ENCODE data around the gene CPA2. TPM values are rescaled to one million over a fixed set of nuclear protein-coding genes. Genes with fewer than 3 reads are reported as not detected.
"Not testable (repeated sequence)": the region's sequence is repeated elsewhere in the genome, so short reads cannot be mapped to it uniquely, and the experiment has no call there.

CPA2 gene
- total and polyA plus RNA-seq, 2 of the 4 experiments (the other 2 are of a cell fraction): 0.05 TPM; not detected in 1

GRCh38 chr7:130243486-130243885 is 23.2 kb upstream of the CPA2 start:
- H3K36me3 ChIP-seq (ENCODE audit: control insufficient read depth, insufficient read depth, low read length); dilution Hi-C loops (cut with HindIII; ENCODE audit: low sequenced_read_pairs, unreplicated experiment); ATAC-seq (ENCODE audit: low read depth); H2BK15ac ChIP-seq (ENCODE audit: low read depth, low read length); H3K9me3 ChIP-seq (ENCODE audit: control insufficient read depth, insufficient read depth, low read length); in situ Hi-C loops (cut with MboI; ENCODE audit: low sequenced_read_pairs); POLR2A ChIA-PET (ENCODE audit: unreplicated experiment); H3K23ac ChIP-seq (ENCODE audit: low read depth, low read length); H4K5ac ChIP-seq (ENCODE audit: low read depth, low read length); H3K9ac ChIP-seq (ENCODE audit: low read depth, low read length); H3K27ac ChIP-seq (ENCODE audit: insufficient read depth, low read length); H3K9me1 ChIP-seq (ENCODE audit: insufficient read depth, low read length); BruUV-seq (replicated peaks); H3K79me1 ChIP-seq (ENCODE audit: low read depth in 1 of 2, low read length in 2 of 2); H4K91ac ChIP-seq (ENCODE audit: insufficient read depth, low read depth, low read length); H4K8ac ChIP-seq (ENCODE audit: low read depth in 2 of 2, low read length in 2 of 2); H3K27me3 ChIP-seq (ENCODE audit: control insufficient read depth, insufficient read depth, low read length); H2BK20ac ChIP-seq (ENCODE audit: low read depth, low read length); H3K4me1 ChIP-seq (ENCODE audit: control insufficient read depth, insufficient read depth, low read length); H4K20me1 ChIP-seq (ENCODE audit: insufficient read depth, low read length); H3K18ac ChIP-seq (ENCODE audit: low read depth, low read length); H3K56ac ChIP-seq (ENCODE audit: extremely low read depth, insufficient read depth, low read length); H3K14ac ChIP-seq (replicated peaks; ENCODE audit: low read depth, low read length); H2BK120ac ChIP-seq (ENCODE audit: low read depth, low read length); H2AFZ ChIP-seq (replicated peaks; ENCODE audit: low read length, poor library complexity); H2AK5ac ChIP-seq (ENCODE audit: low read depth, low read length); H3K4me2 ChIP-seq (ENCODE audit: low read depth, low read length); H3K4me3 ChIP-seq (ENCODE audit: insufficient read depth, low read depth, low read length); H3K4ac ChIP-seq (ENCODE audit: low read depth, low read length); H2AK9ac ChIP-seq (replicated peaks; ENCODE audit: low read depth, low read length, poor library complexity); H2BK5ac ChIP-seq (ENCODE audit: low read depth, low read length, poor library complexity, severe bottlenecking): not testable (repeated sequence)
- WGBS, 2 experiments (ENCODE audit: extremely low coverage in 2 of 2, insufficient read length in 1 of 2): no CpG with 5 or more reads among the region's 1 CpG
- CTCF ChIA-PET: interaction anchor here (0.7 to 1.4 kb wide), 3 partner anchors 161 to 479 kb away, joined by 3 to 5 read pairs (median 3); no protein-coding TSS in a partner anchor
- DNase-seq: peak; percentile 10
- intact Hi-C loops (cut with micrococcal nuclease): loop anchor here (2.0 to 10.0 kb wide), 3 partner anchors 199 to 451 kb away; partner anchors contain the start of genes CEP41 and MEST

DNA sequence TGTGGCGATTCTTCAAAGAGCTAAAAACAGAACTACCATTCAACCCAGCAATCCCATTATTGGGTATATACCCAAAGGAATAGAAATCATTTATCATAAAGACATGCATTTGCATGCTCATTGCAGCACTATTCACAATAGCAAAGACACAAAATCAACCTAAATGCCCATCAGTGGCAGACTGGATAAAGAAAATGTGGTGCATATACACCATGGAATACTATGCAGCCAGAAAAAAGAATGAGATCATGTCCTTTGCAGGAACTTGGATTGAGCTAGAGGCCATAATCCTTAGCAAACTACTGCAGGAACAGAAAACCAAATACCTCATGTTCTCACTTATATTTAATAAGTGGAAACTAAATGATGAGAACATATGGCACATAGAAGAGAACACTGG is 20.2 kb upstream of the CPA2 start:
- H3K56ac ChIP-seq (ENCODE audit: extremely low read depth, insufficient read depth, low read length); H3K36me3 ChIP-seq (ENCODE audit: control insufficient read depth, insufficient read depth, low read length); H2AK9ac ChIP-seq (replicated peaks; ENCODE audit: low read depth, low read length, poor library complexity); H3K18ac ChIP-seq (ENCODE audit: low read depth, low read length); ATAC-seq (ENCODE audit: low read depth); in situ Hi-C loops (cut with MboI; ENCODE audit: low sequenced_read_pairs); H3K9me3 ChIP-seq (ENCODE audit: control insufficient read depth, insufficient read depth, low read length); H3K23ac ChIP-seq (ENCODE audit: low read depth, low read length); H2BK20ac ChIP-seq (ENCODE audit: low read depth, low read length); CTCF ChIA-PET; H2BK5ac ChIP-seq (ENCODE audit: low read depth, low read length, poor library complexity, severe bottlenecking); H3K4ac ChIP-seq (ENCODE audit: low read depth, low read length); H2AK5ac ChIP-seq (ENCODE audit: low read depth, low read length); H3K79me1 ChIP-seq (ENCODE audit: low read depth in 1 of 2, low read length in 2 of 2); H3K9me1 ChIP-seq (ENCODE audit: insufficient read depth, low read length); H3K14ac ChIP-seq (replicated peaks; ENCODE audit: low read depth, low read length); dilution Hi-C loops (cut with HindIII; ENCODE audit: low sequenced_read_pairs, unreplicated experiment); H4K8ac ChIP-seq (ENCODE audit: low read depth in 2 of 2, low read length in 2 of 2); H3K4me3 ChIP-seq (ENCODE audit: insufficient read depth, low read depth, low read length); H3K9ac ChIP-seq (ENCODE audit: low read depth, low read length); H3K4me2 ChIP-seq (ENCODE audit: low read depth, low read length); POLR2A ChIA-PET (ENCODE audit: unreplicated experiment); H3K27ac ChIP-seq (ENCODE audit: insufficient read depth, low read length); DNase-seq; H2BK15ac ChIP-seq (ENCODE audit: low read depth, low read length); H4K91ac ChIP-seq (ENCODE audit: insufficient read depth, low read depth, low read length); H4K5ac ChIP-seq (ENCODE audit: low read depth, low read length); H3K27me3 ChIP-seq (ENCODE audit: control insufficient read depth, insufficient read depth, low read length); H3K4me1 ChIP-seq (ENCODE audit: control insufficient read depth, insufficient read depth, low read length); H2BK120ac ChIP-seq (ENCODE audit: low read depth, low read length); BruUV-seq (replicated peaks); H2AFZ ChIP-seq (replicated peaks; ENCODE audit: low read length, poor library complexity); H4K20me1 ChIP-seq (ENCODE audit: insufficient read depth, low read length): not testable (repeated sequence)
- intact Hi-C loops (cut with micrococcal nuclease): loop anchor here (10.0 kb wide), 1 partner anchor 448 kb away; no protein-coding TSS in a partner anchor
- no CpG with 5 or more reads among the region's 1 CpG for WGBS, 2 experiments (ENCODE audit: extremely low coverage in 2 of 2, insufficient read length in 1 of 2)
